Adrenal gland (tissue), 5 donors: ENCODE measurements around the gene ULBP3.

Experiments
- CTCF ChIP-seq, 6 experiments: fragments of 450-650 bp in 4 of 6; fragments of 200-600 bp in 2 of 6; sonication (generic) in 1 of 6; IDR thresholded peaks; 1 replicate in 5 of 6; 2 replicates in 1 of 6; pipeline versions ENCODE4 v1.5.1 to v1.8.0; 2016 to 2021; ENCODE audit warnings: antibody characterized with exemption in 6 of 6, mild to moderate bottlenecking in 2 of 6, moderate library complexity in 1 of 6
- POLR2A ChIP-seq, 2 donors: fragments of 450-650 bp; IDR thresholded peaks; one replicate each; pipeline ENCODE4 v1.6.1; 2017; ENCODE audit warnings: antibody characterized with exemption in 2 of 2, mild to moderate bottlenecking in 2 of 2, moderate library complexity in 1 of 2
- donor health status: DM: no; HTN: no; CAD: no.

GRCh38 chr6:150029749-150030148 lies 39.2 kb downstream of the ULBP3 start:
- no peak for TF ChIP-seq CTCF (IDR thresholded peaks at IDR 0.05)
- TF ChIP-seq POLR2A (IDR thresholded peaks at IDR 0.05) = no peak
